Adrenal gland (tissue), 12 donors: ENCODE measurements around the gene TBATA. TPM values are rescaled to one million over a fixed set of nuclear protein-coding genes. Genes with fewer than 3 reads are reported as not detected.

Source experiments
- DNase-seq, 7 donors: peaks; one replicate each; pipeline ENCODE4 v3.0.0-alpha.2; 2019 to 2020
- H3K27ac ChIP-seq, 5 donors: fragments of 200-600 bp; sonication (generic) in 4 of 5; 1 replicate in 3 of 5; 2 replicates in 2 of 5; pipeline versions ENCODE4 v1.5.1 to v1.8.0; 2016 to 2020; ENCODE audit warnings: mild to moderate bottlenecking in 1 of 5
- H3K27me3 ChIP-seq: fragments of 200-600 bp; 2 replicates; pipeline ENCODE4 v1.8.0; 2021
- H3K36me3 ChIP-seq, 2 donors: fragments of 200-600 bp; replicated peaks in 1 of 2; 1 replicate in 1 of 2; 2 replicates in 1 of 2; pipeline versions ENCODE4 v1.5.1 to v1.8.0; 2018 to 2022
- H3K4me1 ChIP-seq, 2 donors: fragments of 200-600 bp; replicated peaks in 1 of 2; 1 replicate in 1 of 2; 2 replicates in 1 of 2; pipeline versions ENCODE4 v1.5.1 to v1.8.0; 2018 to 2021
- H3K4me3 ChIP-seq, 4 donors: fragments of 200-600 bp; sonication (generic) in 3 of 4; one replicate each; pipeline ENCODE4 v1.5.1; 2016 to 2018
- H3K9me3 ChIP-seq, 3 donors: fragments of 200-600 bp; sonication (generic) in 1 of 3; replicated peaks in 1 of 3; 1 replicate in 2 of 3; 2 replicates in 1 of 3; pipeline versions ENCODE4 v1.5.1 to v1.8.0; 2016 to 2021
- POLR2A ChIP-seq, 2 donors: fragments of 450-650 bp; IDR thresholded peaks; one replicate each; pipeline ENCODE4 v1.6.1; 2017; ENCODE audit warnings: antibody characterized with exemption in 2 of 2, mild to moderate bottlenecking in 2 of 2, moderate library complexity in 1 of 2
- WGBS, 4 donors: extraction: QIAGEN DNeasy Blood & Tissue Kit in 2 of 4; methylation state at CpG; one replicate each; pipeline versions ENCODE4 v1.1.5 to v1.1.7; 2013 to 2017; 5-methylcytosine and 5-hydroxymethylcytosine counted together
- intact Hi-C, 2 donors: fragments of 100-400 bp; cut with DNase I; formaldehyde crosslinking; loops; one replicate each; pipeline versions ENCODE4 v1.14.1 to v1.15.0; 2022 to 2023
- polyA plus RNA-seq, 3 donors: library from polyadenylated mRNA; stranded (reverse); fragments of 200-250 nt in 2 of 3; fragments of 350-450 nt in 1 of 3; fragmentation: Illumina TruSeq in 1 of 3; extraction: RNeasy Lipid Tissue Mini Kit (QIAGEN cat#74804) in 1 of 3; gene quantifications; one replicate each; pipeline ENCODE4 v1.2.3, GENCODE V29; 2013 to 2014
- total RNA-seq, 9 donors: library from RNA; depleted of rRNA in 4 of 9; stranded (reverse); fragments of >200 nt in 4 of 9; fragments of 120-200 nt in 1 of 9; fragmentation: NEBNext Ultra II Directional in 1 of 9; extraction: Animal tissue kit (Norgen Biotek cat#: 25700) in 1 of 9; gene quantifications; one replicate each; pipeline versions ENCODE4 v1.1.0 to v1.2.4, GENCODE V29; 2013 to 2023
- TF ChIP-seq, protein P1 (sequence below), 6 experiments: fragments of 450-650 bp in 4 of 6; fragments of 200-600 bp in 2 of 6; sonication (generic) in 1 of 6; IDR thresholded peaks; 1 replicate in 5 of 6; 2 replicates in 1 of 6; pipeline versions ENCODE4 v1.5.1 to v1.8.0; 2016 to 2021; ENCODE audit warnings: antibody characterized with exemption in 6 of 6, mild to moderate bottlenecking in 2 of 6, moderate library complexity in 1 of 6
- donor health status: healthy with polysubstance abuse.
- donor health status: Bipolar disorder and iron deficiency.
- donor health status: DM: yes; HTN: yes; CAD: no.
- donor health status: DM: no; HTN: no; CAD: no.
- donor health status: DM: no; HTN: no; CAD: no.
- donor health status: DM: yes; HTN: yes; CAD: no.

Gene TBATA
- total and polyA plus RNA-seq, 12 donors: 0.17 TPM; not detected in 11

DNA sequence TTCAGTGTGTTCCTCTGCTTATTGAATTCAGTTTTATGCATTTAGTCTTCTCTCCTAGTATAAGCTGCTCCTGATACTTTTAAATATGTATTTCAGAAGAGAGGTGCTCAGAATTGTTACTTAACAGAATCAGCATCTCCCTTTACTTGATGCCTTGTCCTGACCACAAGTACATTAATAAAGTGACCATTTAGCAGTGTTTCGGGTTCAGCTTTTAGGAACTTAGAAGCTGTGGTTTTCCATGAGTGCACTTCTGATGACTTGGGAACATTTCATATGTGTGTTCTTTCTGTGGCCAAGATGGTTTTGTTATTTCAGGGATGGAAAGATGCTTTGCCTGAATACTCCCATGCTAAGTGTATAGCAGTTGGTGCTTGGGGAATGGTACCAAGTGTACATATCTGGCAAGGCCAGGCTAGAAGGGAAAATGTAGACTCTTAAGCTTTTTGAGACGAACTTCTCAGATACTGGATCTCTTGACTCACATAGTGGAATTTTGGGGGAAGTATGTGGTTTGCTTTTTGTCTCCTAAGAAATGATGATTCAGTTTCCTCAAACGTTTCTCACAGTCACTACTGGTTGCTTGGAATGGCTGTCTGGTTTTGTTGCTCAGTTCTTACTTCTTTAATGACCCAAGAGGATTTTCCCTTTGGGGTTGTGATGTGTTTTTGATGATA lies 47.8 kb upstream of the TBATA start:
- Histone ChIP-seq H3K36me3 (no peaks in the 10 kb centered on the region), H3K9me3 (no peaks in the 10 kb centered on the region), H3K4me3 (no peak overlapping the region), H3K27me3 (no peaks in the 10 kb centered on the region), H3K27ac (peak overlapping the region in 3 of 5 donors; percentile 8 to 69 (median 53)), H3K4me1 (peaks cover 29 to 61% of the 10 kb centered on the region in 2 donors)
- intact Hi-C loops: no loop called here
- WGBS, 4 donors: 33 to 46% (median 37%) methylated on average over 3 of the region's 3 CpGs
- DNase-seq: no peak
- TF ChIP-seq POLR2A (IDR thresholded peaks at IDR 0.05): no peak
- TF ChIP-seq, protein P1, sequence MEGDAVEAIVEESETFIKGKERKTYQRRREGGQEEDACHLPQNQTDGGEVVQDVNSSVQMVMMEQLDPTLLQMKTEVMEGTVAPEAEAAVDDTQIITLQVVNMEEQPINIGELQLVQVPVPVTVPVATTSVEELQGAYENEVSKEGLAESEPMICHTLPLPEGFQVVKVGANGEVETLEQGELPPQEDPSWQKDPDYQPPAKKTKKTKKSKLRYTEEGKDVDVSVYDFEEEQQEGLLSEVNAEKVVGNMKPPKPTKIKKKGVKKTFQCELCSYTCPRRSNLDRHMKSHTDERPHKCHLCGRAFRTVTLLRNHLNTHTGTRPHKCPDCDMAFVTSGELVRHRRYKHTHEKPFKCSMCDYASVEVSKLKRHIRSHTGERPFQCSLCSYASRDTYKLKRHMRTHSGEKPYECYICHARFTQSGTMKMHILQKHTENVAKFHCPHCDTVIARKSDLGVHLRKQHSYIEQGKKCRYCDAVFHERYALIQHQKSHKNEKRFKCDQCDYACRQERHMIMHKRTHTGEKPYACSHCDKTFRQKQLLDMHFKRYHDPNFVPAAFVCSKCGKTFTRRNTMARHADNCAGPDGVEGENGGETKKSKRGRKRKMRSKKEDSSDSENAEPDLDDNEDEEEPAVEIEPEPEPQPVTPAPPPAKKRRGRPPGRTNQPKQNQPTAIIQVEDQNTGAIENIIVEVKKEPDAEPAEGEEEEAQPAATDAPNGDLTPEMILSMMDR (IDR thresholded peaks at IDR 0.05): no peak

- intact Hi-C loops: no loop called here
- WGBS, 4 donors: 52 to 65% (median 58%) methylated on average over 3 of the region's 3 CpGs
- no peak overlapping the region for H3K4me3 ChIP-seq
- H3K36me3 ChIP-seq: no peaks in the 10 kb centered on the region
- TF ChIP-seq, protein P1 (IDR thresholded peaks at IDR 0.05): no peak
- no peak for TF ChIP-seq POLR2A (IDR thresholded peaks at IDR 0.05)
- DNase-seq: no peak
- H3K27me3 ChIP-seq: no peaks in the 10 kb centered on the region
- H3K27ac ChIP-seq: peak overlapping the region in 2 of 5 donors; percentile 53 to 69
- no peaks in the 10 kb centered on the region for H3K9me3 ChIP-seq
- peaks cover 30 to 67% of the 10 kb centered on the region in 2 donors for H3K4me1 ChIP-seq
Observed at GRCh38 chr10:70832221-70832620, 47.0 kb upstream of the TBATA start.

DNA sequence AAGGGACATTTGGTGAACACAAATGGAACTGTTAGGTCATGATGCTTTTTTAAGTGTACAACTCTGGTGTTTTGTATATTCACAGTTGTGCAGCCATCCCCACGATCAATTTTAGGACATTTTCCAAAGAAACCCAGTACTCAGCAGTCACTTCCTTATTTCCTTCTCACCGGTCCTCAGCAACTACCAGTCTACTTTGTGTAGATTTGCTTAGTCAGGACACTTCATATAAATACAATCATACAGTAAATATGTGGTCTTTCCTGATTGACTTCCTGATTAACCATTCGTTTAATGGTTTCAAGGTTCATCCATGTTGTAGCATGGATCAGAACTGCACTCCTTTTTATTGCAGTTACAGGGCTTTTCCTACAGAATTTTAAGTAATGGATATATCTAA lies 45.0 kb upstream of the TBATA start:
- H3K4me1 ChIP-seq: peaks cover 27 to 63% of the 10 kb centered on the region in 2 donors
- DNase-seq: no peak
- TF ChIP-seq, protein P1 (IDR thresholded peaks at IDR 0.05): no peak
- no peak for TF ChIP-seq POLR2A (IDR thresholded peaks at IDR 0.05)
- intact Hi-C loops: no loop called here
- no peak overlapping the region for H3K4me3 ChIP-seq
- H3K27ac ChIP-seq: peak overlapping the region in 1 of 5 donors; percentile 36
- 25 to 35% (median 33%) methylated on average over 3 of the region's 3 CpGs for WGBS, 4 donors
- H3K36me3 ChIP-seq: no peaks in the 10 kb centered on the region
- no peaks in the 10 kb centered on the region for H3K27me3 ChIP-seq
- H3K9me3 ChIP-seq: no peaks in the 10 kb centered on the region

GRCh38 chr10:70829543-70829942 lies 44.4 kb upstream of the TBATA start:
- WGBS, 4 donors: 40 to 56% (median 45%) methylated on average over 5 of the region's 5 CpGs
- Histone ChIP-seq H3K9me3 (no peaks in the 10 kb centered on the region), H3K4me1 (peaks cover 27 to 57% of the 10 kb centered on the region in 2 donors), H3K4me3 (no peak overlapping the region), H3K27me3 (no peaks in the 10 kb centered on the region), H3K36me3 (no peaks in the 10 kb centered on the region), H3K27ac (peak overlapping the region in 2 of 5 donors; percentile 21 to 36)
- TF ChIP-seq, protein P1 (IDR thresholded peaks at IDR 0.05): no peak
- no peak for TF ChIP-seq POLR2A (IDR thresholded peaks at IDR 0.05)
- DNase-seq: no peak
- intact Hi-C loops: no loop called here
